IMR-90 (cell line): ENCODE results near the gene NFYC. TPM values are rescaled to one million over a fixed set of nuclear protein-coding genes. Genes with fewer than 3 reads are reported as not detected.

Source experiments
- ATAC-seq: fragments of 200-7000 bp; cut with Tn5 transposase; 2 replicates; pipeline ENCODE4 v1.9.1; 2020; ENCODE audit warnings: low read depth, mild to moderate bottlenecking, moderate library complexity
- BruUV-seq: library from RNA; stranded (reverse); fragments of 400-500 nt; replicated peaks from 2 replicates; lab custom pipeline; 2021; lab: Mats Ljungman, UMichigan
- CTCF ChIA-PET: fragments of 300-600 bp; formaldehyde crosslinking; extraction: SDS; loops from one replicate; lab custom pipeline; 2021; ENCODE audit warnings: antibody characterized with exemption; lab: Yijun Ruan, JAX
- POLR2A ChIA-PET: fragments of 300-600 bp; sonication (Branson Sonifier 250); formaldehyde crosslinking; loops from one replicate; lab custom pipeline; 2022; ENCODE audit warnings: antibody characterized with exemption; ENCODE audit not compliant: unreplicated experiment; lab: Charles Lee
- DNase-seq: peaks from one replicate; pipeline ENCODE4 v3.0.0; 2013
- H2AFZ ChIP-seq: replicated peaks from 2 replicates; pipeline ENCODE3; 2013; ENCODE audit warnings: low read length, mild to moderate bottlenecking; ENCODE audit not compliant: poor library complexity
- H2AK5ac ChIP-seq: 2 replicates; pipeline ENCODE4 v1.6.1; 2013; ENCODE audit warnings: low read depth, low read length, inconsistent platforms
- H2AK9ac ChIP-seq: replicated peaks from 2 replicates; pipeline ENCODE3; 2013; ENCODE audit warnings: mild to moderate bottlenecking, low read depth, low read length, moderate library complexity; ENCODE audit not compliant: poor library complexity
- H2BK120ac ChIP-seq: 2 replicates; pipeline ENCODE4 v1.6.1; 2013; ENCODE audit warnings: low read depth, low read length, inconsistent platforms
- H2BK15ac ChIP-seq: 3 replicates; pipeline ENCODE4 v1.6.1; 2013; ENCODE audit warnings: low read depth, low read length, inconsistent platforms
- H2BK20ac ChIP-seq: 2 replicates; pipeline ENCODE4 v1.6.1; 2013; ENCODE audit warnings: low read depth, mild to moderate bottlenecking, inconsistent platforms, low read length, moderate library complexity
- H2BK5ac ChIP-seq: 2 replicates; pipeline ENCODE4 v1.6.1; 2013; ENCODE audit warnings: mild to moderate bottlenecking, low read depth, low read length, inconsistent platforms; ENCODE audit not compliant: poor library complexity, severe bottlenecking
- H3K14ac ChIP-seq: replicated peaks from 2 replicates; pipeline ENCODE4 v1.6.1; 2013; ENCODE audit warnings: low read depth, low read length, inconsistent platforms
- H3K18ac ChIP-seq: 2 replicates; pipeline ENCODE4 v1.6.1; 2013; ENCODE audit warnings: low read depth, low read length, control low read depth
- H3K23ac ChIP-seq: 2 replicates; pipeline ENCODE4 v1.6.1; 2013; ENCODE audit warnings: low read depth, low read length, inconsistent platforms
- H3K27ac ChIP-seq: 2 replicates; pipeline ENCODE4 v1.5.1; 2013; ENCODE audit warnings: mild to moderate bottlenecking, control low read depth, low read length; ENCODE audit not compliant: insufficient read depth
- H3K27me3 ChIP-seq: 2 replicates; pipeline ENCODE4 v1.6.1; 2013; ENCODE audit warnings: low read length; ENCODE audit not compliant: control insufficient read depth, insufficient read depth
- H3K36me3 ChIP-seq: 2 replicates; pipeline ENCODE4 v1.6.1; 2013; ENCODE audit warnings: low read length, mixed read lengths; ENCODE audit not compliant: control insufficient read depth, insufficient read depth
- H3K4ac ChIP-seq: 2 replicates; pipeline ENCODE4 v1.6.1; 2013; ENCODE audit warnings: low read depth, low read length, inconsistent platforms
- H3K4me1 ChIP-seq: 2 replicates; pipeline ENCODE4 v1.6.1; 2013; ENCODE audit warnings: low read length, mixed read lengths; ENCODE audit not compliant: control insufficient read depth, insufficient read depth
- H3K4me2 ChIP-seq: 2 replicates; pipeline ENCODE4 v1.6.1; 2013; ENCODE audit warnings: low read depth, mild to moderate bottlenecking, control low read depth, low read length, moderate library complexity
- H3K4me3 ChIP-seq: 2 replicates; pipeline ENCODE4 v1.5.1; 2013; ENCODE audit warnings: low read depth, mild to moderate bottlenecking, control low read depth, low read length, moderate library complexity; ENCODE audit not compliant: insufficient read depth
- H3K56ac ChIP-seq: 2 replicates; pipeline ENCODE4 v1.6.1; 2013; ENCODE audit warnings: low read length, inconsistent platforms; ENCODE audit not compliant: insufficient read depth; ENCODE audit errors: extremely low read depth
- H3K79me1 ChIP-seq, 2 experiments: 2 replicates each; pipeline ENCODE4 v1.6.1; 2013; ENCODE audit warnings: low read length in 2 of 2, inconsistent platforms in 1 of 2, low read depth in 1 of 2
- H3K9ac ChIP-seq: 2 replicates; pipeline ENCODE4 v1.6.1; 2013; ENCODE audit warnings: low read depth, low read length, control low read depth
- H3K9me1 ChIP-seq: 2 replicates; pipeline ENCODE4 v1.6.1; 2013; ENCODE audit warnings: low read length, inconsistent platforms; ENCODE audit not compliant: insufficient read depth
- H3K9me3 ChIP-seq: 2 replicates; pipeline ENCODE4 v1.6.1; 2013; ENCODE audit warnings: low read length; ENCODE audit not compliant: control insufficient read depth, insufficient read depth
- H4K20me1 ChIP-seq: 2 replicates; pipeline ENCODE4 v1.6.1; 2013; ENCODE audit warnings: low read length, inconsistent platforms; ENCODE audit not compliant: insufficient read depth
- H4K5ac ChIP-seq: 2 replicates; pipeline ENCODE4 v1.6.1; 2013; ENCODE audit warnings: mild to moderate bottlenecking, low read depth, low read length, control low read depth
- H4K8ac ChIP-seq, 2 experiments: 2 replicates each; pipeline ENCODE4 v1.6.1; 2013; ENCODE audit warnings: low read depth in 2 of 2, low read length in 2 of 2, control low read depth in 1 of 2, inconsistent platforms in 1 of 2
- H4K91ac ChIP-seq: 2 replicates; pipeline ENCODE4 v1.6.1; 2013; ENCODE audit warnings: low read depth, low read length, inconsistent platforms; ENCODE audit not compliant: insufficient read depth
- BHLHE40 ChIP-seq: fragments of 150-350 bp; IDR thresholded peaks from 2 replicates; pipeline ENCODE4 v1.6.1; 2016; ENCODE audit warnings: mild to moderate bottlenecking, low read depth, low read length
- CHD1 ChIP-seq: IDR thresholded peaks from 2 replicates; pipeline ENCODE4 v1.6.1; 2012; ENCODE audit warnings: low read depth, low read length, improper control_type of control experiment
- FOS ChIP-seq: fragments of 150-350 bp; IDR thresholded peaks from 2 replicates; pipeline ENCODE4 v1.6.1; 2016; ENCODE audit warnings: low read depth, low read length
- MAZ ChIP-seq: IDR thresholded peaks from 2 replicates; pipeline ENCODE4 v1.6.1; 2012; ENCODE audit warnings: low read depth, mild to moderate bottlenecking, low read length, improper control_type of control experiment, moderate library complexity, borderline replicate concordance
- WGBS, 2 experiments: methylation state at CpG; one replicate each; pipeline versions ENCODE4 v1.1.5 to v1.1.7; 2013; ENCODE audit warnings: missing lambda C conversion rate in 2 of 2; ENCODE audit not compliant: insufficient read length in 1 of 2; ENCODE audit errors: extremely low coverage in 2 of 2; 5-methylcytosine and 5-hydroxymethylcytosine counted together
- dilution Hi-C: fragments of 300-500 bp; cut with HindIII; formaldehyde crosslinking; loops from one replicate; pipeline ENCODE4 v1.14.3; 2018; ENCODE audit warnings: low sequenced_read_pairs; ENCODE audit not compliant: unreplicated experiment
- in situ Hi-C: fragments of 300-500 bp; cut with MboI; formaldehyde crosslinking; loops from 3 replicates; pipeline ENCODE4 v1.14.3; 2019; ENCODE audit warnings: low sequenced_read_pairs, inconsistent platforms, mixed read lengths
- intact Hi-C: fragments of 100-400 bp; cut with micrococcal nuclease; formaldehyde crosslinking; loops from 2 replicates; pipeline ENCODE4 v1.10.0; 2022
- polyA plus RNA-seq, 3 experiments: library from polyadenylated mRNA; depleted of rRNA; stranded (reverse); fragments of >200 nt; gene quantifications; 2 replicates each; pipeline ENCODE4 v1.2.3, GENCODE V29; 2012; ENCODE audit warnings: low replicate concordance in 1 of 3
- total RNA-seq: library from RNA; depleted of rRNA; stranded (reverse); fragments of >200 nt; gene quantifications from 2 replicates; pipeline ENCODE4 v1.2.3, GENCODE V29; 2012

Gene NFYC
- total and polyA plus RNA-seq, 2 of the 4 experiments (the other 2 are of a cell fraction), result 45.2 to 62.2 TPM

GRCh38 chr1:40797668-40798010 is 106.1 kb downstream of the NFYC start:
- no CpG with 5 or more reads among the region's 3 CpGs for WGBS, 2 experiments
- no peak for DNase-seq
- ChIA-PET CTCF (no interaction called here), POLR2A (no interaction called here)
- Histone ChIP-seq H3K27ac (no peak overlapping the region), H3K79me1 (no peaks in the 10 kb centered on the region), H4K91ac (no peak overlapping the region), H2BK15ac (no peak overlapping the region), H4K5ac (no peak overlapping the region), H3K9ac (no peak overlapping the region), H3K14ac (no peak overlapping the region), H3K56ac (no peak overlapping the region), H3K27me3 (peaks cover 38% of the 10 kb centered on the region), H4K8ac (no peak overlapping the region), H2AK9ac (no peak overlapping the region), H3K9me3 (no peaks in the 10 kb centered on the region), H3K23ac (no peak overlapping the region), H3K18ac (no peak overlapping the region), H3K4me1 (peaks cover 8% of the 10 kb centered on the region), H2BK5ac (no peak overlapping the region), H3K4ac (no peak overlapping the region), H3K4me3 (no peak overlapping the region), H2AK5ac (no peak overlapping the region), H3K4me2 (no peak overlapping the region), H2AFZ (peak overlapping the region; percentile 57), H3K9me1 (no peaks in the 10 kb centered on the region), H2BK120ac (no peak overlapping the region), H2BK20ac (no peak overlapping the region), H3K36me3 (no peaks in the 10 kb centered on the region), H4K20me1 (no peaks in the 10 kb centered on the region)
- TF ChIP-seq FOS, result no peak
- no peak for TF ChIP-seq BHLHE40
- no peak for TF ChIP-seq MAZ
- TF ChIP-seq CHD1, result no peak
- no TSS peak for BruUV-seq
- ATAC-seq, result no peak
- dilution Hi-C loops (no loop called here), intact Hi-C loops (no loop called here), in situ Hi-C loops (no loop called here)
